ENCODE measurements around the gene ETFA. TPM values are rescaled to one million over a fixed set of nuclear protein-coding genes. Genes with fewer than 3 reads are reported as not detected.

Gene ETFA
- total RNA-seq, 1 experiment from 2014 or later = 236 TPM

- DNase-seq (ENCODE audit: low read depth) = no peak
Measured at GRCh38 chr15:76176487-76177085, 134.7 kb downstream of the ETFA start.

- no peak for DNase-seq (ENCODE audit: low read depth)
Measured at GRCh38 chr15:76176059-76176458, 135.2 kb downstream of the ETFA start.

- no peak for DNase-seq (ENCODE audit: low read depth)
Measured at GRCh38 chr15:76175442-76175841, 135.8 kb downstream of the ETFA start.

GRCh38 chr15:76174654-76175053, 136.6 kb downstream of the ETFA start:
- no peak for DNase-seq (ENCODE audit: low read depth)

GRCh38 chr15:76173317-76173834, 137.9 kb downstream of the ETFA start:
- no peak for DNase-seq (ENCODE audit: low read depth)

- no peak for DNase-seq (ENCODE audit: low read depth)
Measured at GRCh38 chr15:76172782-76173181, 138.5 kb downstream of the ETFA start.

- DNase-seq (ENCODE audit: low read depth) = no peak
Measured at GRCh38 chr15:76169911-76170800, 141.1 kb downstream of the ETFA start.

- DNase-seq (ENCODE audit: low read depth) = peak; percentile 21
Measured at GRCh38 chr15:76169018-76169417, 142.3 kb downstream of the ETFA start.

- DNase-seq (ENCODE audit: low read depth) = peak; percentile 10
Measured at GRCh38 chr15:76168237-76168984, 142.9 kb downstream of the ETFA start.

- DNase-seq (ENCODE audit: low read depth) = no peak
Measured at GRCh38 chr15:76165951-76166350, 145.3 kb downstream of the ETFA start.

Other genes starting within 250 kb of the ETFA start
- 1.8 and 3.4 TPM in 2 replicates for gene ISL2, start 25.3 kb upstream of the ETFA start, total RNA-seq (2014; rRNA removed; shearing (Covaris generic))